Upper lobe of right lung (tissue), 1 donor: Measurements from ENCODE around the gene PHGDH. TPM values are rescaled to one million over a fixed set of nuclear protein-coding genes. Genes with fewer than 3 reads are reported as not detected.

Experiments
- ATAC-seq: fragments of 200-7000 bp; cut with Tn5 transposase; one replicate; pipeline ENCODE4 v1.9.1; 2020; ENCODE audit warnings: mild to moderate bottlenecking, moderate library complexity
- DNase-seq: peaks from one replicate; pipeline ENCODE4 v3.0.0-alpha.2; 2020
- H3K27ac ChIP-seq: fragments of 200-600 bp; one replicate; pipeline ENCODE4 v1.8.0; 2022
- H3K27me3 ChIP-seq: fragments of 200-600 bp; one replicate; pipeline ENCODE4 v1.8.0; 2022; ENCODE audit warnings: mild to moderate bottlenecking
- H3K36me3 ChIP-seq: fragments of 200-600 bp; one replicate; pipeline ENCODE4 v1.8.0; 2022
- H3K4me1 ChIP-seq: fragments of 200-600 bp; one replicate; pipeline ENCODE4 v1.8.0; 2022
- H3K4me3 ChIP-seq: fragments of 200-600 bp; one replicate; pipeline ENCODE4 v1.8.0; 2022; ENCODE audit warnings: mild to moderate bottlenecking
- H3K9me3 ChIP-seq: fragments of 200-600 bp; one replicate; pipeline ENCODE4 v1.8.0; 2022
- CTCF ChIP-seq: fragments of 200-600 bp; IDR thresholded peaks from one replicate; pipeline ENCODE4 v1.8.0; 2022; ENCODE audit warnings: antibody characterized with exemption
- intact Hi-C: fragments of 100-400 bp; cut with DNase I; formaldehyde crosslinking; loops from one replicate; pipeline ENCODE4 v1.11.0; 2022
- total RNA-seq: library from RNA; stranded (reverse); fragmentation: NEBNext Ultra II Directional; extraction: Animal tissue kit (Norgen Biotek cat#: 25700); gene quantifications from one replicate; pipeline ENCODE4 v1.2.1, GENCODE V29; 2021
- donor health status: DM: no; HTN: yes; CAD: no; lungs with severe emphysema.

PHGDH gene
- total RNA-seq, 1 donor from 2014 or later: 51.7 TPM

GRCh38 chr1:119679223-119679622 is 32.5 kb upstream of the PHGDH start:
- Histone ChIP-seq H3K27ac (no peak overlapping the region), H3K4me3 (no peak overlapping the region), H3K4me1 (peaks cover 5% of the 10 kb centered on the region), H3K27me3 (no peaks in the 10 kb centered on the region), H3K36me3 (no peaks in the 10 kb centered on the region), H3K9me3 (no peaks in the 10 kb centered on the region)
- intact Hi-C loops: no loop called here
- ATAC-seq (no peak), DNase-seq (no peak)
- no peak for TF ChIP-seq CTCF

GRCh38 chr1:119680193-119680592 is 31.5 kb upstream of the PHGDH start:
- intact Hi-C loops: no loop called here
- no peaks in the 10 kb centered on the region for H3K9me3 ChIP-seq
- ATAC-seq (no peak), DNase-seq (no peak)
- H3K27ac ChIP-seq: no peak overlapping the region
- no peak overlapping the region for H3K4me3 ChIP-seq
- TF ChIP-seq CTCF: no peak
- no peaks in the 10 kb centered on the region for H3K36me3 ChIP-seq
- peaks cover 2% of the 10 kb centered on the region for H3K4me1 ChIP-seq
- no peaks in the 10 kb centered on the region for H3K27me3 ChIP-seq

- no peak for TF ChIP-seq CTCF
- no peaks in the 10 kb centered on the region for H3K4me1 ChIP-seq
- DNase-seq (no peak), ATAC-seq (no peak)
- H3K4me3 ChIP-seq: no peak overlapping the region
- H3K9me3 ChIP-seq: no peaks in the 10 kb centered on the region
- H3K27me3 ChIP-seq: no peaks in the 10 kb centered on the region
- no peaks in the 10 kb centered on the region for H3K36me3 ChIP-seq
- H3K27ac ChIP-seq: no peak overlapping the region
- intact Hi-C loops: no loop called here
Observed at GRCh38 chr1:119680723-119681122, 31.0 kb upstream of the PHGDH start.

GRCh38 chr1:119681560-119681959 is 30.2 kb upstream of the PHGDH start:
- DNase-seq (no peak), ATAC-seq (no peak)
- intact Hi-C loops: no loop called here

GRCh38 chr1:119682141-119682540 is 29.6 kb upstream of the PHGDH start:
- Histone ChIP-seq H3K4me1 (no peaks in the 10 kb centered on the region), H3K27me3 (no peaks in the 10 kb centered on the region), H3K27ac (no peak overlapping the region), H3K36me3 (no peaks in the 10 kb centered on the region), H3K9me3 (no peaks in the 10 kb centered on the region), H3K4me3 (no peak overlapping the region)
- ATAC-seq: no peak
- no peak for TF ChIP-seq CTCF
- DNase-seq: no peak
- intact Hi-C loops: no loop called here

More at GRCh38 chr1:119681560-119681959, 30.2 kb upstream of the PHGDH start:
- H3K27me3 ChIP-seq: no peaks in the 10 kb centered on the region
- H3K4me1 ChIP-seq: no peaks in the 10 kb centered on the region
- H3K27ac ChIP-seq: no peak overlapping the region
- no peaks in the 10 kb centered on the region for H3K36me3 ChIP-seq
- no peak for TF ChIP-seq CTCF
- no peaks in the 10 kb centered on the region for H3K9me3 ChIP-seq
- H3K4me3 ChIP-seq: no peak overlapping the region

GRCh38 chr1:119683893-119684292 is 27.8 kb upstream of the PHGDH start:
- Histone ChIP-seq H3K27ac (no peak overlapping the region), H3K9me3 (no peaks in the 10 kb centered on the region), H3K4me3 (no peak overlapping the region), H3K36me3 (no peaks in the 10 kb centered on the region), H3K27me3 (no peaks in the 10 kb centered on the region), H3K4me1 (no peaks in the 10 kb centered on the region)
- intact Hi-C loops: no loop called here
- ATAC-seq (no peak), DNase-seq (no peak)
- TF ChIP-seq CTCF: no peak
